NCI-H526 treated with DMSO at 0.1 percent for 48 hours (cell line): ENCODE data around the gene HHAT.

Source experiments
- DNase-seq: peaks from one replicate; lab custom pipeline; 2025; lab: John Stamatoyannopoulos, UW

The HHAT gene

GRCh38 chr1:210554382-210554781, 225.7 kb downstream of the HHAT start:
- DNase-seq: no peak

GRCh38 chr1:210556475-210556874, 227.8 kb downstream of the HHAT start:
- DNase-seq: no peak

- no peak for DNase-seq
Observed at GRCh38 chr1:210557426-210558077, 228.8 kb downstream of the HHAT start.

- DNase-seq: no peak
Observed at GRCh38 chr1:210558302-210558701, 229.6 kb downstream of the HHAT start.

GRCh38 chr1:210565306-210565705, 236.6 kb downstream of the HHAT start:
- no peak for DNase-seq

GRCh38 chr1:210568631-210569030, 239.9 kb downstream of the HHAT start:
- DNase-seq: no peak

GRCh38 chr1:210570116-210570515, 241.4 kb downstream of the HHAT start:
- no peak for DNase-seq

- DNase-seq: no peak
Observed at GRCh38 chr1:210571356-210572284, 242.9 kb downstream of the HHAT start.

GRCh38 chr1:210573141-210573540, 244.4 kb downstream of the HHAT start:
- DNase-seq: no peak

GRCh38 chr1:210582205-210582970, 253.7 kb downstream of the HHAT start:
- no peak for DNase-seq

- peak; percentile 76 for DNase-seq
Observed at GRCh38 chr1:210584439-210585113, 255.9 kb downstream of the HHAT start.

GRCh38 chr1:210586771-210587170, 258.1 kb downstream of the HHAT start:
- no peak for DNase-seq

- no peak for DNase-seq
Observed at GRCh38 chr1:210587566-210587965, 258.9 kb downstream of the HHAT start.

- DNase-seq: no peak
Observed at GRCh38 chr1:210588357-210588756, 259.7 kb downstream of the HHAT start.

GRCh38 chr1:210588946-210589345, 260.2 kb downstream of the HHAT start:
- DNase-seq: no peak

GRCh38 chr1:210591214-210591613, 262.5 kb downstream of the HHAT start:
- no peak for DNase-seq

GRCh38 chr1:210594605-210595004, 265.9 kb downstream of the HHAT start:
- no peak for DNase-seq

- DNase-seq: no peak
Observed at GRCh38 chr1:210596641-210597040, 267.9 kb downstream of the HHAT start.

GRCh38 chr1:210597555-210598134, 268.9 kb downstream of the HHAT start:
- DNase-seq: no peak

- DNase-seq: no peak
Observed at GRCh38 chr1:210598135-210598652, 269.5 kb downstream of the HHAT start.

- DNase-seq: no peak
Observed at GRCh38 chr1:210600421-210601159, 271.9 kb downstream of the HHAT start.
